ENCODE data around the gene TTC21B. TPM values are rescaled to one million over a fixed set of nuclear protein-coding genes. Genes with fewer than 3 reads are reported as not detected.
"Not testable (repeated sequence)": the region's sequence is repeated elsewhere in the genome, so short reads cannot be mapped to it uniquely, and the experiment has no call there.

Gene TTC21B
- total RNA-seq (10 to 100 TPM; 20.8 to 25.0 TPM), total RNA-seq (57.7 to 78.7 reads per million in 2 donors)

DNA sequence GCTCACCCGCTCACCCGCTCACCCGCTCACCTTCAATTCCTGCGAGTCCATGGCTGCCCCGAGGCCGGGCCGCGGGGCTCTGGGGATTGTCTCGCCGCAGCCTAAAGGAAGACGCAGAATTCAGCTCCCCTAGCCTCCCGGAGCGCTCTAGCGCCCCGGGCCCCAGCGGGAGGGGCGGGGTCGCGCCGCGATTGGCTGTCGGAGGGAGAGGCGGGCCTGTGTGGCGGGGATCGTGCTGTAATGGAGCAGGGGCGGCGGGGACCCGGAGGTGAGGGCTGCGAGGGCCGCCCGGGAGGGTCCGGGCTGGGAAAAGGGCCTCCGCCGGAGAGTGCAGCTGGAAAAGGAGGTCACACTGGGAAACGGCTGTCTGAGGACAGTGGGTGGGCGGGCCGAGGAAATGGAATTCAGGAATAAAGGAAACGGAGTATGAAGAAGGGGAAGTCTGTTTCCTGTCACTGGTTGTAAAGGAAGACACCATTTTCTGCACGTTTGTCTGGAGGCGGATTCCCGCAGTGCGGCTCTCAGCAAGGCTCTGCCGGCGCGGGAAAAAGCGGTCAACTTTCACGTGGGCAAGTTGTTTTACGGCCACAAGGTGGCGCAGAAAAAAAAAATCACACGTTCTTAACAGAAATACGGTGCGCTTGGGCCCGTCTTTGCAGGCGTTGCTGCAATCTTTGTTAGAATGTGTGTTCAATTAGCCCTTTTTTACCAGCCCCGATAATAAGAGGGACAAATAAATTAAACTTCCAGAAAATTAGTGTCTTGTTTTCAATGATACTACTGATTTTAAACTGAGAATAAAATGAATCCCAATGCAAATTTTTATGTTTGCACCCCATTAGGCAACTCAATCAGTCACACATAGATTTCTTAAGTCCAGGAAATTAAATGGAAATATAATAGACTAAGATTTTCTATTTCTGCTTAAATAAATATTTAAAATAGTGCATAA is at the start of gene TTC21B:
Gene TTC21B (minus strand): TSS at position 122 of the 952 bp plus-strand sequence. CDS start 71 bp downstream, at position 51.
- peak within 1 kb of the TSS; percentile 56 for H3K4me3 Mint-ChIP-seq
- ATAC-seq (peak; percentile 96), DNase-seq (peak; percentile 91 to 93 (median 91))
- H3K27me3 Mint-ChIP-seq: no peaks in the 10 kb centered on the region
- no peaks in the 10 kb centered on the region for H3K36me3 Mint-ChIP-seq (ENCODE audit: low read depth)
- no peaks in the 10 kb centered on the region for H3K9me3 ChIP-seq (ENCODE audit: control insufficient read depth, low read length, poor library complexity, severe bottlenecking)
- H3K4me1 Mint-ChIP-seq: peaks cover 4% of the 10 kb centered on the region
- H3K27ac Mint-ChIP-seq: no peak within 1 kb of the TSS

- Mint-ChIP-seq H3K36me3 (ENCODE audit: low read depth) (no peaks in the 10 kb centered on the region), H3K4me3 (no peak overlapping the region), H3K27me3 (peaks cover 19% of the 10 kb centered on the region), H3K4me1 (no peaks in the 10 kb centered on the region), H3K27ac (no peak overlapping the region)
- no peaks in the 10 kb centered on the region for H3K9me3 ChIP-seq (ENCODE audit: control insufficient read depth, low read length, poor library complexity, severe bottlenecking)
- ATAC-seq: no peak
- no peak for DNase-seq
Measured at GRCh38 chr2:166000401-166000800, 46.8 kb upstream of the TTC21B start.

GRCh38 chr2:165990846-165991245 is 37.3 kb upstream of the TTC21B start:
- DNase-seq: no peak
- no peaks in the 10 kb centered on the region for H3K4me1 Mint-ChIP-seq
- no peak for ATAC-seq
- H3K4me3 Mint-ChIP-seq: no peak overlapping the region
- no peaks in the 10 kb centered on the region for H3K9me3 ChIP-seq (ENCODE audit: control insufficient read depth, low read length, poor library complexity, severe bottlenecking)
- H3K36me3 Mint-ChIP-seq (ENCODE audit: low read depth): peaks cover 2% of the 10 kb centered on the region
- H3K27me3 Mint-ChIP-seq: peaks cover 23% of the 10 kb centered on the region
- H3K27ac Mint-ChIP-seq: no peak overlapping the region

- no peak for DNase-seq
- peaks cover 2% of the 10 kb centered on the region for H3K36me3 Mint-ChIP-seq (ENCODE audit: low read depth)
- no peaks in the 10 kb centered on the region for H3K4me1 Mint-ChIP-seq
- no peak overlapping the region for H3K4me3 Mint-ChIP-seq
- peaks cover 28% of the 10 kb centered on the region for H3K27me3 Mint-ChIP-seq
- H3K27ac Mint-ChIP-seq: no peak overlapping the region
- no peak for ATAC-seq
- no peaks in the 10 kb centered on the region for H3K9me3 ChIP-seq (ENCODE audit: control insufficient read depth, low read length, poor library complexity, severe bottlenecking)
Measured at GRCh38 chr2:165989851-165990250, 36.3 kb upstream of the TTC21B start.

DNA sequence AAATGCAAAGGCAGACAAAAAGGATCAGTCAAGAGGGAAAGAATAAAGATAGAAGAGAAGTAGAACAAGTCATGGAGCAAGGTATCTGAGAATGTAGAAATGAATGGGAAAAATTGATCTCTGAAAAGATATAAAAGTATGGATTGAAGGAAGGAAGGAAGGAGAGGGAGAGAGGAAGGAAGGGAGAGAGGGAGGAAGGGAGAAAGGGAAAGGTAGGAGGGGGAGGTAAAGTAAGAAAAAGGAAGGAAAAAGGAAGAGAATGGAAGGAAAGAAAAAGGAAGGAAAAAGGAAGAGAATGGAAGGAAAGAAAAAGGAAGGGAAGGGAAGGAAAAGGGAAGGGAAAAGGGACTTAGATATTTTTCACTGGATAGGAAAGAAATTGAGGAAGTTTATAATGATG is 31.5 kb upstream of the TTC21B start:
- DNase-seq (no peak), ATAC-seq (no peak)
- Mint-ChIP-seq H3K27ac (no peak overlapping the region), H3K4me1 (no peaks in the 10 kb centered on the region), H3K36me3 (ENCODE audit: low read depth) (no peaks in the 10 kb centered on the region), H3K27me3 (peaks cover 45% of the 10 kb centered on the region), H3K4me3 (no peak overlapping the region)
- H3K9me3 ChIP-seq (ENCODE audit: control insufficient read depth, low read length, poor library complexity, severe bottlenecking): no peaks in the 10 kb centered on the region

DNA sequence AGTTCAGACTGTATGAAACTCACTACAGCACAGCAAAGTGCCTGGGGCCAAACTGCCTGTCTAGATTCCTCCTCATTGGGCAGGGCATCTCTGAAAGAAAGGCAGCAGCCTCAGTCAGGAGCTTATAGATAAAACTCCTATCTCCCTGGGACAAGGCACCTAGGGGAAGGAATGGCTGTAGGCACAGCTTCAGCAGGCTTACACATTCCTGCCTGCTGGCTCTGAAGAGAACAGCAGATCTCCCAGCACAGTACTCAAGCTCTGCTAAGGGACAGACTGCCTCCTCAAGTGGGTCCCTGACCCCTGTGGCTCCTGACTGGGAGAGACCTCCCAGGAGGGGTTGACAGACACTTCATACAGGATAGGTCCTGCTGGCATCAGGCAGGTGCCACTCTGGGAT is 18.6 kb upstream of the TTC21B start:
- not testable (repeated sequence) for DNase-seq; H3K4me1 Mint-ChIP-seq; H3K9me3 ChIP-seq (ENCODE audit: control insufficient read depth, low read length, poor library complexity, severe bottlenecking); H3K4me3 Mint-ChIP-seq; ATAC-seq; H3K36me3 Mint-ChIP-seq (ENCODE audit: low read depth); H3K27ac Mint-ChIP-seq
- peaks cover 49% of the 10 kb centered on the region for H3K27me3 Mint-ChIP-seq

DNA sequence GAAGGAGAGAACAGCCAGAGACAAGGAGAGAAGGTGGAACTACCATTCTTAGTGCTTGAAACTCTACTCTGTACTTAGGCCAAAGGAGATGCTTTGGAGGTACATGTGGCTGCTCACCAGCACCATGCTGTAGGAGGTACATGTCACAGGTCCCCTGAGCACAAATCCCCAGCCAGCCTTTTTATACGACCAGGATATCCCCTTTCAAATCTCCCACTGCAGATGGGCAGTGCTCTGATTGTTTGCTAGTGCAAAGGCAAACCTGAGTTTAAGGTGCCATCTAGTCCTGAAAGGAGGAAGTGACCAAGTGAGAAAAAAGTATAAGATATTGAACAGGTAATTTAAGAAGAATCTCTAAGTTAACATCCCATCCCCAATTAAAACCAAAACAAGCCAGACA is 17.1 kb upstream of the TTC21B start:
- peaks cover 53% of the 10 kb centered on the region for H3K27me3 Mint-ChIP-seq
- H3K4me1 Mint-ChIP-seq: no peaks in the 10 kb centered on the region
- no peak overlapping the region for H3K4me3 Mint-ChIP-seq
- no peak for DNase-seq
- H3K36me3 Mint-ChIP-seq (ENCODE audit: low read depth): peaks cover 6% of the 10 kb centered on the region
- H3K27ac Mint-ChIP-seq: peak overlapping the region; percentile 24
- ATAC-seq: no peak
- no peaks in the 10 kb centered on the region for H3K9me3 ChIP-seq (ENCODE audit: control insufficient read depth, low read length, poor library complexity, severe bottlenecking)

- Mint-ChIP-seq H3K36me3 (ENCODE audit: low read depth) (peaks cover 7% of the 10 kb centered on the region), H3K27ac (no peak overlapping the region), H3K4me3 (no peak overlapping the region), H3K4me1 (no peaks in the 10 kb centered on the region), H3K27me3 (peaks cover 49% of the 10 kb centered on the region)
- no peaks in the 10 kb centered on the region for H3K9me3 ChIP-seq (ENCODE audit: control insufficient read depth, low read length, poor library complexity, severe bottlenecking)
- ATAC-seq (no peak), DNase-seq (no peak)
Measured at GRCh38 chr2:165969227-165969626, 15.7 kb upstream of the TTC21B start.

GRCh38 chr2:165967746-165968145 is 14.2 kb upstream of the TTC21B start:
- ATAC-seq: no peak
- Mint-ChIP-seq H3K27ac (no peak overlapping the region), H3K27me3 (peaks cover 42% of the 10 kb centered on the region), H3K4me1 (no peaks in the 10 kb centered on the region), H3K4me3 (no peak overlapping the region), H3K36me3 (ENCODE audit: low read depth) (peaks cover 5% of the 10 kb centered on the region)
- H3K9me3 ChIP-seq (ENCODE audit: control insufficient read depth, low read length, poor library complexity, severe bottlenecking): no peaks in the 10 kb centered on the region
- DNase-seq: no peak

GRCh38 chr2:165961818-165962217 is 8.2 kb upstream of the TTC21B start:
- Mint-ChIP-seq H3K4me3 (no peak overlapping the region), H3K27me3 (peaks cover under 1% of the 10 kb centered on the region), H3K4me1 (peaks cover 2% of the 10 kb centered on the region), H3K27ac (no peak overlapping the region), H3K36me3 (ENCODE audit: low read depth) (peaks cover 5% of the 10 kb centered on the region)
- DNase-seq (no peak), ATAC-seq (no peak)
- no peaks in the 10 kb centered on the region for H3K9me3 ChIP-seq (ENCODE audit: control insufficient read depth, low read length, poor library complexity, severe bottlenecking)

DNA sequence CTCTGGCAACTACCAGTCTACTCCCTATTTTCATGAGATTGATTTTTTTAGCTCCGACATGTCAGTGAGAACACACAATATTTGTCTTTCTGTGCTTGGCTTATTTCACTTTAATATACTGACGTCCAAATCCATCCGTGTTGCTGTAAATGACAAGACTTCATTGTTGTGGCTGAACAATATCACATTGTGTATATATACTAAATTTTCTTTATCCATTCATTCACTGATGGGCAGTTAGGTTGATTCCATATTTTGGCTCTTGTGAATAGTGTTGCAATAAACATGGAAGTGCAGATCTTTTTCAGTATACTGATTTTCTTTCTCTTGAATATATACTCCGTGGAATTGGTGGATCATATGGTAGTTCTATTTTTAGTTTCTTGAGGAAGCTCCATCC is 5.8 kb upstream of the TTC21B start:
- DNase-seq (no peak), ATAC-seq (no peak)
- no peak overlapping the region for H3K27ac Mint-ChIP-seq

DNA sequence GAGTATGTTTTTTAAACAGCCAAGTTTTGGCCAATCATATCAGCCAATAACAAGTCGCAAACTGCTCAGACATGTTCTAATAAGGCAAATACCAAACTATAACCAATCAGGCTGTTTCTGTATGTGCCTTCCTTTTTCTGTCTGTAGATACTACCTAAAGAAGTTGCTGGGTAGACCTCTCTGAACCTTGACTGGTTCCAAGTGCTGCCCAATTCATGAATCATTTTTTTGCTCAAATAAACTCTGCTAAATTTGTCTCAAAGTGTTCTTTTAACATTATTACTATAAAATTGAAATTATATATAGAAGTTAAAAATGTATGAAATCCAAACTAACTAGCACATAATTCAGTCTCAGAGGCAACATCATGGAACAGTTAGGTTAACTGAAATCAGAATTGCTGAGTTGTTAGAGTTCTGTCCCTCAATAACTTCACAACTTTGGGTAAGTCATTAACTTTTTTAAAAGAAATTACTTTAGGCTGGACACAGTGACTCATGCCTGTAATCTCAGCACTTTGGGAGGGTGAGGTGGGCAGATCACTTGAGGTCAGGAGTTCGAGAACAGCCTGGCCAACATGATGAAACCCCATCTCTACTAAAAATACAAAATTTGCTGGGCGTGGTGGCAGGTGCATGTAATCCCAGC is 4.9 kb upstream of the TTC21B start:
- no peak overlapping the region for H3K4me3 Mint-ChIP-seq
- DNase-seq (no peak), ATAC-seq (no peak)
- H3K4me1 Mint-ChIP-seq: peaks cover 6% of the 10 kb centered on the region
- peaks cover 2% of the 10 kb centered on the region for H3K36me3 Mint-ChIP-seq (ENCODE audit: low read depth)
- no peaks in the 10 kb centered on the region for H3K27me3 Mint-ChIP-seq
- no peaks in the 10 kb centered on the region for H3K9me3 ChIP-seq (ENCODE audit: control insufficient read depth, low read length, poor library complexity, severe bottlenecking)
- H3K27ac Mint-ChIP-seq: no peak overlapping the region

More for the DNA sequence above, 5.8 kb upstream of the TTC21B start:
- Mint-ChIP-seq H3K4me1 (peaks cover 6% of the 10 kb centered on the region), H3K4me3 (no peak overlapping the region), H3K36me3 (ENCODE audit: low read depth) (peaks cover 2% of the 10 kb centered on the region), H3K27me3 (no peaks in the 10 kb centered on the region)
- H3K9me3 ChIP-seq (ENCODE audit: control insufficient read depth, low read length, poor library complexity, severe bottlenecking): no peaks in the 10 kb centered on the region

- peaks cover 6% of the 10 kb centered on the region for H3K4me1 Mint-ChIP-seq
- no peak overlapping the region for H3K27ac Mint-ChIP-seq
Measured at GRCh38 chr2:165957030-165957675, 3.6 kb upstream of the TTC21B start.

More at GRCh38 chr2:165957030-165957675, 3.6 kb upstream of the TTC21B start:
- DNase-seq (no peak), ATAC-seq (no peak)
- H3K9me3 ChIP-seq (ENCODE audit: control insufficient read depth, low read length, poor library complexity, severe bottlenecking): no peaks in the 10 kb centered on the region
- no peaks in the 10 kb centered on the region for H3K27me3 Mint-ChIP-seq
- H3K36me3 Mint-ChIP-seq (ENCODE audit: low read depth): peaks cover 2% of the 10 kb centered on the region
- H3K4me3 Mint-ChIP-seq: no peak overlapping the region
